DMS 273 treated with DMSO at 0.1 percent for 48 hours (cell line): ENCODE measurements around the gene UBXN2A.
A peak's percentile ranks its signal among the peaks of the same experiment; 100 is the strongest.

Experiments
- DNase-seq: peaks from one replicate; lab custom pipeline; 2025; lab: John Stamatoyannopoulos, UW

The UBXN2A gene, protein sequence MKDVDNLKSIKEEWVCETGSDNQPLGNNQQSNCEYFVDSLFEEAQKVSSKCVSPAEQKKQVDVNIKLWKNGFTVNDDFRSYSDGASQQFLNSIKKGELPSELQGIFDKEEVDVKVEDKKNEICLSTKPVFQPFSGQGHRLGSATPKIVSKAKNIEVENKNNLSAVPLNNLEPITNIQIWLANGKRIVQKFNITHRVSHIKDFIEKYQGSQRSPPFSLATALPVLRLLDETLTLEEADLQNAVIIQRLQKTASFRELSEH

DNA sequence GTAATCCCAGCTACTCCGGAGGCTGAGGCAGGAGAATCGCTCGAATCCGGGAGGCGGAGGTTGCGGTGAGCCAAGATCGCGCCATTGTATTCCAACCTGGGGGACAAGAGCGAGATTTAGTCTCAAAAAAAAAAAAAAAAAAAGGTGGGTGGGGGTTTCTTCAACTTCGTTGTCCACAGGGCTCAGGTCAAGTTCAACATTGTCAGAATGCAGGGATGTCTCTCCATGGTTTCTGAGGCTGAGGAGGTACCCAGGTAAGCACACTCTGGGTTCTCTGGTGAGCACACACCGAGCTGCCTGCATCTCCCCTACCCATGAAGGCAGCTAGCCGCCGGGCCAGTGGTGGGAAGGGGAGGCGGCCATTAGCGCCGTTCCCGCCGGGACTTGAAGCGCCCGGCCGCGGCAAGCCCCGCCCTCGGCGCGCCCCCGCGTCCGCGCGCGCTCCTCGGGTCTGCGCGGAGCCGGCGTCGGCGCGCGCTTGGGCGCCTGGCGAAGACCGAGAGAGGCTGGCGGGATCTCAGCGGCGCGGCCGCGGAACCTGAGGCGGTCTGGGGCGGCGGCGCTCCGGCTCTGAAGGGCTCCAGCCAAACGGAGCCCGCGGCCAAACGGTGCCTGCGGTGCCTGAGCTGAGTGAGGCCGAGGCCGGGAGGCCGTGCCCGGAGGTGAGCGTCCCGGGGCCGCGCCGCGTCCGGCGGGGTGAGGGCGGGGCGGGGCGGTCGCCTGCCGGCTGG, at the start of gene UBXN2A:
UBXN2A (plus strand) TSS at position 477 of the 731 bp plus-strand sequence. CDS start 17,852 bp downstream, outside the sequence.
- DNase-seq, result peak; percentile 57

DNA sequence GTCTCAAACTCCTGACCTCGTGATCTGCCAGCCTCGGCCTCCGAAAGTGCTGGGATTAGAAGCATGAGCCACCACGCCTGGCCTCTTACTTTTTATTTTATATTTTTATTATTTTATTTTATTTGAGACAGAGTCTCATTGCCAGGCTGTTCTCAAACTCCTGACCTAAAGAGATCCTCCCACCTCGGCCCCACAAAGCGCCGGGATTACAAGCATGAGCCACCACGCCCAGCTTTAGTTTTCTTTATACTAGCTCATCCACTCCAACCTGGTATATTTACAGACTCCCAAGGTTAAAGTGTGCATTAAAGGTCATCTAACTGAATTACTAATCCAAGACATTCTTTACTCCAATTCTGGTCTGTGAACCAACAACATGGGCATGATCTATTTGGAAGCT, 40.1 kb upstream of the UBXN2A start:
- no peak for DNase-seq

DNA sequence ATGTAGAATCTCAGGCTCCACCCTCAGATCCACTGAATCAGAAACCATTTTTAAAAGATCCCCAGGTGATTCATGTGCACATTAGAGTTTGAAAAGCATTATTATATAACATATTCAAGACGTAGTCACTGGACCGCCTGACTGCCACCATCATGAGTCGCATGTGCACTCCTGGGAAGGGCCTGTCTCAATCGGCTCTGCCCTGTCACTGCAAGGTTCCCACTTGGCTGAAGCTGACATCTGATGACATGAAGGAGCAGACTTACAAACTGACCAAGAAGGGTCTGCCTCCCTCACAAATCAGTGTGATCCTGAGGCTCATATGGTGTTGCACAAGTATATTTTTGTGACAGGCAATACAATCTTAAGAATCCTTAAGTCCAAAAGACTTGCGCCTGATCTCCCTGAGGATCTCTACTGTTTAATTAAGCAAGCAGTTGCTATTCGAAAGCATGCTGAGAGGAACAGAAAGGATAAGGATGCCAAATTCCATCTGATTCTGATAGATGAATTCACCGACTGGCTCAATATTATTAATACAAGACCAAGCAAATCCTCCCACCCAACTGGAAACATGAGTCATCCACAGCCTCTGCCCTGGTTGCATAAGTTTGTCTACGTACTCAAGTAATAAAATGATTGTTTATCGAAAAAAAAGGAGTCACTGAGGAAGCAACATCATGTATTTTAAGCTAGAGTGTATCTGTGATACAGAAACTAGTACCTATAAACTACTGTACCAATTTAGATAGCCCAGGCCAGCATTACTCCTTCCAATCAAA, 39.5 kb upstream of the UBXN2A start:
- no peak for DNase-seq

DNA sequence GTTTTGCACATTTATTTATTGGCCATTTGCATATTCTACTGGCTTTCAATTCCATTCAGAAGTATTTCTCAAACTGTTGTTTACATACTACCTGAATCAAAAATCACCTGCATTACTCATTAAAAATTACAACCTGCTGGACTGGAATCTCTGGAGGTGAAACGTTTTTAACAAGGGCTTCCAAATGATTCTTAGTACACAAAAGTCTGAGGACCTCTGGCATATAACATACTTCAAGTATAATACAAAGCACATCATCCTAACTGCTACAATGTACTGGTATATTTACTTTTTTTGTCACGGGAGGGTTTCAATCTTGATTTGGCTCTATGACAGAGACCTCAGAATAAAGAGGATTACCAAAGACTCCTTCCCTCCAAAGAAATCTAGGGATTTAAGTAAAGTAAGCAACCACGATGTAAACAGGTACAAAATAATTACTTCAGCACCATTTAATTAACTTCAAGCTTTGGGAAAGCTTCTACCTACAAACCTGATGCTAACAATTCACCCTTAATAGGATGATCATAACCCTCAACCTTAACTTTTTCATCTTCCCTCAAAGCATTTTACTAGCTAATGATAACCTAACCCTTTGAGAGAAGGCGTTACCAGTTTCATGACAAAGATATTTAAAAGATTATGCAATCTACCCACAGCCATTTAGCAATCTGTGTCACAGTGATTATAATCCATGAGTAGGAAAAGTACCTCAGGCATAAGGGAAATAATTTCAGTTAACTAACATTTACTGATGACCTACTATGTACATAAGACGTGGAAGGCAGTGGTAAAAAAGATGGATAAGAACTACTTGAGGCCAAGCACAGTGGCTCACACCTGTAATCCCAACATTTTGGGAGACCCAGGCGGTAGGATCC, 38.1 kb upstream of the UBXN2A start:
- no peak for DNase-seq

DNA sequence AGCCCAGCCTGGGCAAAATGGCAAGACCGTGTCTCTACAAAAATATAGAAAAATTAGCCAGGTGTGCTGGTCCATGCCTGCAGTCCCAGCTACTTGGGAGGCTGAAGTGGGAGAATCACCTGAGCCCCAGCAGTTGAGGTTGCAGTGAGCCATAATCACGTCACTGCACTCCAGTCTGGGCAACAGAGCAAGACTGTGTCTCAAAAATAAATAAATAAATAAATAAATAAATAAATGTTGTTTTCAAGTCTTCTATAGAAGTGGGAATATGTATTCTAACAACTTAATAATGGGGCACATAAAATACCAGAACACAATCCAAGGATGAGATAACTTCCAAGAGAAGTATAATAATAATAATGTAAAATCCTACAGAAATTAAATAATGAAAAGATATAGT, 37.2 kb upstream of the UBXN2A start:
- DNase-seq, result no peak

DNA sequence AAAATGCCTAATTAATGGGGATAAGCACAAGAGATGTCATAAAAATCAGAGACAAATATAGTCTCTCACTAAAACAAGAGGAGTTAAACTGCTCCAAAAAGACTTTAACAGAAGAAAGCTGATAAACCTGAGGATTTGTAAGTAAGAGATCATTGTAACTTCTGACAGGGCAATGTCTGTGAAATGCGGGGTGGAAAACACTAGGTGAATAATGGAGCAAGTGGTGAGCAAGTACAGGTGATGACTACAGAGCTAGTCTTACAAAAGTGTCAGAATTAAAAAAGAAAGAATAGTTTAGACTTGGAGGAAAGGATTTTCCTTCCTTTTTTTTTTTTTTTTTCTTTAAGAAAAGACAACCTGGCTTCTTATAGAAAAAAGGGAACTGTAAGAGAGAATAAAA, 36.0 kb upstream of the UBXN2A start:
- no peak for DNase-seq

DNA sequence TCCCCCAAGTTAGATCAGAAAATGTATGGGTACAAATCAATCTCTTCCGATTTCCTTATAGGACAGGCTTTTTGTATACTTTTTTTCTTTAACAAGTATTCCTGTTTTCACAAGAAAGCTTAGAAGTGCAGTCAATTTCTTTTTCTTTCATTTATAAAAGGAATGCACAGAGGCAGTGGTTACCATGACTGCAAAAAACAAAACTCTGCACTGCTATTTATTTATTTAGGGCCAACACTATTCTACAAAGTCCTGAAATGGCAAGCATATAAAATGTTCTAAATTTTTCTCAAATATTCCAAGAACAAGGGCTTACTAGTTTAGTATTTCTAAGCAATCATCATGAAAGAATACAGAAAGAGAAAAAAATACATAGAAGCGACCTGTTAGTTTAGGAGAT, 35.6 kb upstream of the UBXN2A start:
- no peak for DNase-seq

DNA sequence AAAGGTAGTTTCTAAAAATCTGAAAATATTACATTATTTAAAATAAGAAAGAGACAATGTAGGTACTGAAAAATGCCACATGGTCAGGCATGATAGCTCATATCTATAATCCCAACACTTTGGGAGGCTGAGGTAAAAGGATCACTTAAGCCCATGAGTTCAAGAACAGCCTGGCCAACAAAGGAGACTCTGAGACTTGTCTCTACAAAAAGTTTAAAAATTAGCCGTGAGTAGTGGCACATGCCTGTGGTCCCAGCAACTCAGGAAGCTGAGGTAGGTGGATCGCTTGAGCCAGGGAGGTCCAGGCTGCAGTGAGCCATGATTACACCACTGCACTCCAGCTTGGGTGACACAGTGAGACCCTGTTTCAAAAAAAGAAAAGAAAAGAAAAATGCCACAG, 35.1 kb upstream of the UBXN2A start:
- no peak for DNase-seq

DNA sequence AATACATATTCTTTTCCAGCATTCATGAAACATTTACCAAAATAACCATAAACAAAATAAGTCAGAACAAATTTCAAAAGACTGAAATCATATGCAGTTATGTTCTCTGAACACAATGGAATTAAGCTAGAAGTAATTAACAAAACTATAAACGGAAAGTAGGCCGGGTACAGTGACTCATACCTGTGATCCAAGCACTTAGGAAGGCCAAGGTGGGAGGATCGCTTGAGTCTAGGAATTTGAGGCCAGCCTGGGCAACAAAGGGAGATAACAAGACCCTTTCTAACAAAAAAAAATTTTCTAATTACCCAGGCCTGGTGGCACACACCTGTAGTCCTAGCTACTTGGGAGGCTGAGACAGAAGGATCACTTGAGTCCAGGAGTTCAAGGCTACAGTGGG, 28.2 kb upstream of the UBXN2A start:
- no peak for DNase-seq

DNA sequence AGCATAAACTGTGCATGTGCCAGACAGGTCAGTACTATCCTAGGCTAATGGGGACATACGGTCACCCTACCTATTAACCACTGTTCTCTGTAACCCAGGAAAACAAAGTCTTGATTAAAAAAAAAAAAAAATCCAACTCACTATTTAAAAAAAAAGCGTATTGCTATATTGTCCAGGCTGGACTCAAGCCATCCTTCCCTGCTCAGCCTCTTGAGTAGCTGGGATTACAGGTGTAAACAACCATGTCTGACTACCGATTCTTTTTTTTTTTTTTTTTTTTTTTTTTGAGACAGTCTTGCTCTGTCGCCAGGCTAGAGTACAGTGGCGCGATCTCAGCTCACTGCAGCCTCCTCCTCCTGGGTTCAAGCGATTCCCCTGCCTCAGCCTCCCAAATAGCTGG, 24.9 kb upstream of the UBXN2A start:
- no peak for DNase-seq

DNA sequence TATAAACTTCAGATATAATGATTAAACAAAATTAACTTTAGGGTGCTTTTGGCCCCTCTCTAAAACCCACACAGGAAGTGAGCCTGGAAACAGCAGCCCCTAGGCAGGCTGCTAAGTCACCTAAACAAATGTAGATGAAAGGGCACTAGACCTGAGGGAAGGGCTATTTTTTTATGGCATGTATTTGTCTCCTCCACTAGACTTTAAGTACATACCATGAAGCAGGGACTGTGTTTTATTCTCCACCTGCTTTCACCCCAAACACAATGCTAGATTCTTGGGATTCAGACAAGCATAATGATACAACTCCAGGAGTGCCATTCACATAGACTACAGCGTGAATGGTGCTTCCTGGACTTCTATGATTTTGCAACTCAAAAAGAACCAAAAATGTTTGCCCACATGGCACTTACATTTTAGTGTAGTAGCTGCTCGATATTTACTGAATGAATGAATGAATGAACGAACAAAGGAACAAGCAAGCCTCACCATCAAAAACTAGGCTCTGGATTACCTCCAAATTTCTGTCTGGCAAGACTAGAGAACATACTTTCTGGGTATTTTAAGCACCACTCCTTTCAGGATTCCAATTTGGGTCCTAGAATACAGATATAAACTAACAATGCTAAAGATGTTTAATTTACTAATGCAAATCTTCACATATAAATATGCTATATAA, 23.4 kb upstream of the UBXN2A start:
- no peak for DNase-seq

DNA sequence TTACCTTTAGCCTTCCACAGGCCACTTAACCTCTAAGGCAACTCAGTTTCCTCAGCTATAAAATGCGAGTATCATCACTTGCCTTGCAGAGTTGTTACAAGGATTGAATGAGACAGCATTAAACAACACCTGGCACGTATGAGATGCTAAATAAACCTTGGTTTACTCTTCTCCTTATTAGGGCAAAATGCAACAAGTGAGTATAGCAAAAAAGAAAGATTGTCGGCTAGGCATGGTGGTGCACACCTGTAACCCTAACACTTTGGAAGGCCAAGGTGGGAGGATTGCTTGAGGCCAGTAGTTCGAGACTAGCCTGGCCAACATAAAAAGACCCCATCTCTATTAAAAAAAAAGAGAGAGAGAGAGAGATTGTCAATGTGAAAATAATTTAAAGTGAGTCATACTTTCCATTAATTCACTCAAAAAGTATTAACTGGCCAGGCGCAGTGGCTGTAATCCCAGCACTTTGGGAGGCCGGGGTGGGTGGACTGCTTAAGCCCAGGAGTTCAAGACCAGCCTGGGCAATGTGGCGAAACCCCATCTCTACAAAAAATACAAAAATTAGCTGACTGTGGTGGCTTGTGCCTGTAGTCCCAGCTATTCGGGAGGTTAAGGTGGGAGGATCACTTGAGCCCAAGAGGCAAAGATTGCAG, 21.3 kb upstream of the UBXN2A start:
- no peak for DNase-seq

DNA sequence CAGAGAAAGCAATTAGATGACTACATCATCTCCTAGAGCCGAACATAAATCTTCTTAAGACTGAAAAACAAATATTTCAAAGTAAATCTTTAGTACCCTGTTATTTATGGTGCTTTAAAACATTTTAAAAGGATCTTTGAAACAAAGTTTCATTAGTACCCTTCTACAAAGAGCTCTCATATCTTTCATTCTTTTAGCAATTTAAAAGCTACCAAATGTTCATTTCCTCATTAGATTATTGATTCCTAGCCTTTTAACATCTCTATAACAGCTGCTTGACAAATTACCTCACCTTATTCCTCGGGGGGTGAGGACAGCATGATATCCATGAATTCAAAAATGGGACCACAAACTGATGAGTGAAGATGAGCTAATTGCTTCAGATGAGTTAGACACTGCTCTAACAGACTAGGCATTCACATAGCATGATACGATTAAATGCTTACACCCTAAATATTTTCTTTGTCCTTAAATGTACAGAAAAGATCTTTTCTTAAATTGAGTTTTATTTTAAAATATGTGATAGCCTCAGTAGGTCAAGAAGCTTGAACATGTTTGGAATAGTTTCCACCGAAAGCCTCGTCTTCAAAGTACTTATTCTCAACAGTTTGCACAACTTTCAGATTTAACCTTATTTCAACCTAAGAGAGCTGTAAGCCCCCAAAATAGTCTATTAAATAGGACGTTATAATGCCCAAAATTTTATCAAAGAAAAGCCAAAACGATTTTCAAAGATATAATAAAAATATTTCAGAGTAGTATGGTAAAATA, 15.5 kb upstream of the UBXN2A start:
- DNase-seq, result no peak

DNA sequence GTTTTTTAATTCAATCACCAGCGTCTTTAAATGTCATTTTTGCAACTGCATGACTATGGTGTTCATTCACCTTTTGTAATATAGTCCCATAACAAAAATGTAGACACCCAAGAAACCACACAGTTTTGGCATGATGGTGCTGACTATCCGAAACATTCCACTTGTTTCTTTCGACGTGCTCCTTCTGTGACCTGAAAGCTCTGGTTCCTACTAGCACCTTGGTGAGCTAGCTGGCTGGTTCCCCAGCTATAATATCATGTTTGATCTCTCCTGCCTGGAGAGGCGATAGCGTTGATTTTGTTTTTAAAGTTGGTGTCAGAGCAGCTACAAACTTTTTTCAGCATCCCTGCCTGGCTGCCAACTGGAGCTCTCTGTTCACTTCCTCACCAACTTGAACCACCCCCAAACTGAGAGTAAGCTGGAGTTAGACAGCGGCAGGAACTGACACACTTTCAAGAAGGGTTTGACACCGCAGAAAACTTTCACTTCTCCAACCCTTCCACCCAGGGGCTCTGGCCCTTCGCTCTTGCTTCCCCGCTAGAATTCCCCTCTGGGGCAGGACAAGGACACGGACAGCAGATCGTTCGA, 14.5 kb upstream of the UBXN2A start:
- DNase-seq, result no peak

DNA sequence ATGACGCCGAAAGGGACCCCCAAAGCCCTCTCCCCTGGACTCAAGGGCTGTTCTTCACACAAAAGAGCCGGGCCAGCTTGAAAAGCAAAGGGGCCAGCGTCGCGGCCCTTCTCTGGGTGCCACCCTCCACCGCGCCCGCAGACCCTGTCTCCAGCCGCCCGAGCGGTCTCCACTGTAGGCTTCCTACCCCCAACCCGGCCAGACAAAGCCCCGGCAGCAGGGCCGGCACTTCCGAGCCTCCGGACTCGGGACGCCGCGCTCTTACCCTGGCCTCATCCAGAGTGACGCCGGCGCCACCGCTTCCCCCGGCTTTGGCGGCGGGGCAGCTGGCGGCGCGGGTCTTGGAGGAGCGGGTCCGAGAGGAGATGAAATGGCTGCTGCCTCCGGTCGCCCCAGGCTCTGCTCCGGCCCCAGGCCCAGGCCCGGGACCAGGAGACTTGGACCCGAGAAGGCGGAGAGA, 13.9 kb upstream of the UBXN2A start:
- no peak for DNase-seq

DNA sequence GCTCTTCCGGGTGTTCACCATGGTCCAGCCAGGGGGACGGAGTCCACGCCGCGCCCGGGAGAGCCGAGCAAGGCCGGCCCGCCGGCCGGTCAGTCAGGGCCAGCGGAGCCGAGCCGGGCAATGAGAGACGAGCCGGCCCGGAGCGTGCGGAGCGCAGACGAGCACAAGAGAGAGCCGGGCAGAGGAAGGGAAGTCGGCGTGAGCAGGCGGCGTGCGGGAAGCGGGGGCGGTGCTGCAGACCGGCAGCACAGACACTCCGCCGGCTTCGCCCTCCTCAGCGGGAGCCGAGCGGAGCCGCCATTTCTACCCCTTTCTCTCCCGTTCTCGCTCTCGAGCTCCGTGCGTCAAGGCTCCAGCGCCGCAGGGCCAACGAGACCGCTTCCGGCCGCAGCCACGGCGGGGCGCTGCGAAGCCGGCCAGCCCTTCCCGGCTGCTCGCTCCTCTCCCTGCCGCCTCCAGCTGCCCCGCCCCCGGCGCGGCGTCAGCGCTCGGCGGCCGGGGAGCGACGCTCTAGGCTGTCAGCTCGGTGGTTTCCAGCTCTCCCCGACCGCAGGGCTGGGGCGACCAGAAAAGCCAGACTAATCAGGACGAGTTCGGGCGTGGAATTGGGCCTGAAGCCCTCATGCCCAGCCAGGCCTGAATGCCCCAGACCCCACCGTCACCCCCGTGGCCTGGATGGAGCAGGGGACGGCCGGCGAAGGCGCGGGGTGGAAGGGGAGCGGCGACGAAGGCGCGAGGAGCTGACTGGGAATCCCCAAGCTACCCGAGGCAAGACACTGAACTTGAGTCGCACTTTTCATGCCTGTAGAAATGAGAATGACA, 13.3 kb upstream of the UBXN2A start, which contains the start of gene ATAD2B:
ATAD2B (minus strand) TSS at position 374 of the 822 bp plus-strand sequence; CDS start at position 21, 353 bp downstream.
- peak; percentile 79 for DNase-seq

DNA sequence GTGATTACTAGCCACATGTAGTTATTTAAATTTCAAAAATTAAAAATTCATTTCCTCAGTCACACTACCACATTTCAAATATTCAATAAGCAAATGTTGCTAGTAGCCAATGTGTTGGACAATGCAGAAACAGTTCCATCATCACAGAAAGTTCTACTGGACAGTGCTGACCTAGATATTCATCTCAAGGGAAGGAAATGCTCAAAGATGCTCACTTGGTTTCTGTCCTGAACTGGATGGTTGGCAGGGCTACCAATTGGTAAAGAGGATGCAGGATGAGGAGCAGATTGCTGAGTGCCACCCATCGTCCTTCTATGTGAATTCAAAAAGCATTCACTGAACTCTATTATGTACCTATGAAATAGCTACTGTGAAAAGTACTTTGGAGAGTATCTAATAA, 6.0 kb upstream of the UBXN2A start:
- no peak for DNase-seq
